A549 (cell line): Measurements from ENCODE around the gene KBTBD6. TPM values are rescaled to one million over a fixed set of nuclear protein-coding genes. Genes with fewer than 3 reads are reported as not detected.

Source experiments
- ATAC-seq, 2 experiments: fragments of 200-7000 bp in 1 of 2; fragments of >200 bp in 1 of 2; cut with Nextera tagmentation in 1 of 2; cut with Tn5 transposase in 1 of 2; 3 replicates each; pipeline versions ENCODE4 v1.8.0 to v1.9.1; 2018 to 2020; ENCODE audit warnings: mild to moderate bottlenecking in 1 of 2, moderate library complexity in 1 of 2
- CTCF ChIA-PET: fragments of 300-600 bp; sonication (Branson Sonifier 250); formaldehyde crosslinking; extraction: SDS; loops from one replicate; lab custom pipeline; 2021; ENCODE audit warnings: antibody characterized with exemption, inconsistent platforms; lab: Yijun Ruan, JAX
- POLR2A ChIA-PET: fragments of 350-600 bp; formaldehyde crosslinking; extraction: SDS; loops from one replicate; lab custom pipeline; 2021; ENCODE audit warnings: antibody characterized with exemption, inconsistent platforms; lab: Yijun Ruan, JAX
- DNase-seq, 2 experiments: peaks; one replicate each; pipeline versions ENCODE4 v3.0.0 to v3.0.0-alpha.2; 2011 to 2016; ENCODE audit warnings: low read depth in 1 of 2, low spot score in 1 of 2
- FAIRE-seq: peaks from 2 replicates; lab custom pipeline; 2011; peaks lifted over from hg19 to GRCh38; lab: Jason Lieb, UNC
- H3K27ac ChIP-seq, 2 experiments: fragments of >200 bp; sonication (Bioruptor Twin); formaldehyde crosslinking; 3 replicates each; pipeline ENCODE4 v1.5.1; 2016 to 2017
- H3K4me1 ChIP-seq: fragments of >200 bp; sonication (Bioruptor Twin); formaldehyde crosslinking; 3 replicates; pipeline ENCODE4 v1.6.1; 2016
- H3K4me2 ChIP-seq: fragments of >200 bp; sonication (Bioruptor Twin); formaldehyde crosslinking; 3 replicates; pipeline ENCODE4 v1.6.1; 2016
- H3K4me3 ChIP-seq: fragments of >200 bp; sonication (Bioruptor Twin); formaldehyde crosslinking; 3 replicates; pipeline ENCODE4 v1.5.1; 2016
- H3K9me3 ChIP-seq: fragments of >200 bp; sonication (Bioruptor Twin); formaldehyde crosslinking; 3 replicates; pipeline ENCODE4 v1.6.1; 2016
- ATOH8 ChIP-seq: fragments of 250-450 bp; sonication (Bioruptor Pico); IDR thresholded peaks from 2 replicates; pipeline ENCODE4 v1.5.0; 2020; ENCODE audit warnings: low read depth, mild to moderate bottlenecking, moderate library complexity
- BCL3 ChIP-seq: fragments of >200 bp; sonication (Bioruptor Twin); formaldehyde crosslinking; IDR thresholded peaks from 3 replicates; pipeline ENCODE4 v1.6.1; 2016
- BHLHE40 ChIP-seq: IDR thresholded peaks from 2 replicates; pipeline ENCODE4 v1.6.1; 2012; ENCODE audit warnings: low read depth, low read length, inconsistent platforms
- CEBPB ChIP-seq, 2 experiments: fragments of >200 bp in 1 of 2; sonication (Bioruptor Twin) in 1 of 2; formaldehyde crosslinking in 1 of 2; IDR thresholded peaks; 2 replicates each; pipeline ENCODE4 v1.6.1; 2012 to 2016
- CHD4 ChIP-seq: fragments of 200-600 bp; sonication (generic); IDR thresholded peaks from 2 replicates; pipeline ENCODE4 v1.6.1; 2016; ENCODE audit warnings: antibody characterized with exemption, mild to moderate bottlenecking, borderline replicate concordance
- E2F6 ChIP-seq: IDR thresholded peaks from 2 replicates; pipeline ENCODE4 v1.6.1; 2012; ENCODE audit warnings: low read depth, borderline replicate concordance
- EHF ChIP-seq: fragments of 250-450 bp; sonication (Bioruptor Pico); IDR thresholded peaks from 2 replicates; pipeline ENCODE4 v1.5.0; 2020; ENCODE audit warnings: mild to moderate bottlenecking
- HEYL ChIP-seq: fragments of 250-450 bp; sonication (Bioruptor Pico); IDR thresholded peaks from 2 replicates; pipeline ENCODE4 v1.8.0; 2021; ENCODE audit warnings: mild to moderate bottlenecking, moderate library complexity
- HOXB13 ChIP-seq: fragments of 250-450 bp; sonication (Bioruptor Pico); IDR thresholded peaks from 2 replicates; pipeline ENCODE4 v1.5.0; 2020; ENCODE audit warnings: low read depth, mild to moderate bottlenecking, moderate library complexity
- JUN ChIP-seq, 2 experiments: fragments of >200 bp; sonication (Bioruptor Twin); formaldehyde crosslinking; IDR thresholded peaks; 2 replicates in 1 of 2; 3 replicates in 1 of 2; pipeline ENCODE4 v1.6.1; 2016 to 2017
- MAFK ChIP-seq: fragments of 450-650 bp; IDR thresholded peaks from 2 replicates; pipeline ENCODE4 v1.6.1; 2014; ENCODE audit not compliant: partially characterized antibody
- NFE2L2 ChIP-seq: fragments of 150-350 bp; conservative IDR thresholded peaks from 2 replicates; pipeline ENCODE4 v1.6.1; 2014; ENCODE audit warnings: low read length
- NPAS2 ChIP-seq: fragments of 250-450 bp; sonication (Bioruptor Pico); IDR thresholded peaks from 2 replicates; pipeline ENCODE4 v1.8.0; 2022; ENCODE audit warnings: mild to moderate bottlenecking, moderate library complexity, borderline replicate concordance
- NR3C1 ChIP-seq: fragments of >200 bp; sonication (Bioruptor Twin); formaldehyde crosslinking; IDR thresholded peaks from 3 replicates; pipeline ENCODE4 v1.6.1; 2017
- POLR2A ChIP-seq: IDR thresholded peaks from 2 replicates; pipeline ENCODE4 v1.6.1; 2012; ENCODE audit warnings: mild to moderate bottlenecking, low read length
- RARB ChIP-seq: fragments of 250-450 bp; sonication (Bioruptor Pico); IDR thresholded peaks from 2 replicates; pipeline ENCODE4 v1.8.0; 2021; ENCODE audit warnings: mild to moderate bottlenecking, moderate library complexity
- REST ChIP-seq: fragments of 200-600 bp; sonication (generic); IDR thresholded peaks from 2 replicates; pipeline ENCODE4 v1.6.1; 2016; ENCODE audit warnings: antibody characterized with exemption, mild to moderate bottlenecking, moderate library complexity
- SMC3 ChIP-seq: fragments of >200 bp; sonication (Bioruptor Twin); formaldehyde crosslinking; IDR thresholded peaks from 3 replicates; pipeline ENCODE4 v1.6.1; 2018; ENCODE audit warnings: inconsistent platforms
- SREBF2 ChIP-seq: fragments of 450-650 bp; IDR thresholded peaks from 2 replicates; pipeline ENCODE4 v1.6.1; 2014; ENCODE audit warnings: mild to moderate bottlenecking, moderate library complexity
- TFCP2L1 ChIP-seq: fragments of 250-450 bp; sonication (Bioruptor Pico); IDR thresholded peaks from 2 replicates; pipeline ENCODE4 v1.5.0; 2021; ENCODE audit warnings: mild to moderate bottlenecking
- WGBS: methylation state at CpG from one replicate; pipeline ENCODE4 v1.1.6; 2017; ENCODE audit errors: missing lambda C conversion rate; 5-methylcytosine and 5-hydroxymethylcytosine counted together
- polyA plus RNA-seq, 4 experiments: library from polyadenylated mRNA; depleted of rRNA in 3 of 4; stranded (reverse); fragments of >200 nt; fragmentation: RNase III in 1 of 4; extraction: RNeasy Plus Mini Kit Qiagen cat#74134 plus additional on column Dnase treatment in 1 of 4; gene quantifications; 2 replicates in 3 of 4; 3 replicates in 1 of 4; pipeline ENCODE4 v1.2.3, GENCODE V29; 2011 to 2017

The KBTBD6 gene
- polyA plus RNA-seq, 2 of the 4 experiments (the other 2 are of a cell fraction): 5.0 to 5.3 TPM

DNA sequence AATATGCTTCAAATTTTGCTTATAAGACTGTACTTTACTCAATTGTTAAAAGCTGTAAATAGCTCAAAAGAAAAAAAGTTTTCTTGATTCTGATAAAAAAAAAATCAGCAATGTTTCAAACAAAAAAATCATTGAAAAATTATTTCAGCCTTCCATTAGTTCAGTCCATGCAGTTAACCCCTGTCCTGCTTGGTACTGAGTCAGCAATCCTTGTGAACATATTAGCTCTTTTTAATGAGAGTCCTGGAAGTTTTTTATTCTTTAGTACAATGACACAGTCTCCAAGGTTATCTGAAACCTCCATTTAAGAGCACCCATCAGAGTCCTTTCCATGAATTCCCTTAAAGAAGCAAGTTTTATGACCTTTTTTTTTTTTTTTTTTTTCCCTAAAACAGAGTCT is 21.4 kb upstream of the KBTBD6 start (continued):
- TF ChIP-seq REST: no peak
- TF ChIP-seq NFE2L2: no peak
- TF ChIP-seq NPAS2 (CRISPR knock-in tag): no peak
- TF ChIP-seq MAFK: no peak
- no peak for TF ChIP-seq POLR2A

GRCh38 chr13:41152005-41152404 is 19.4 kb upstream of the KBTBD6 start:
- ChIA-PET CTCF (interaction anchor here (0.6 to 1.0 kb wide), 2 partner anchors 98 to 190 kb away, joined by 3 read pairs; no protein-coding TSS in a partner anchor), POLR2A (no interaction called here)
- TF ChIP-seq E2F6 (no peak), HOXB13 (CRISPR knock-in tag) (no peak), SREBF2 (no peak), ATOH8 (CRISPR knock-in tag) (no peak), HEYL (no peak), BHLHE40 (no peak), NR3C1 (no peak), EHF (CRISPR knock-in tag) (no peak), CHD4 (no peak), TFCP2L1 (CRISPR knock-in tag) (no peak), JUN (IDR thresholded peaks at IDR 0.05) (no peak)
- Histone ChIP-seq H3K4me2 (no peak overlapping the region), H3K4me1 (no peaks in the 10 kb centered on the region), H3K27ac (no peak overlapping the region), H3K4me3 (no peak overlapping the region), H3K9me3 (peaks cover 36% of the 10 kb centered on the region)
- DNase-seq (no peak), FAIRE-seq (no peak), ATAC-seq (no peak)
- 73% methylated on average over 3 of the region's 3 CpGs for WGBS

- CTCF ChIA-PET: interaction anchor here (0.6 kb wide), 1 partner anchor 373 kb away, joined by 3 read pairs; no protein-coding TSS in a partner anchor
- ATAC-seq: no peak
- Histone ChIP-seq H3K4me3 (no peak overlapping the region), H3K4me2 (no peak overlapping the region), H3K27ac (no peak overlapping the region), H3K4me1 (no peaks in the 10 kb centered on the region), H3K9me3 (peaks cover 36% of the 10 kb centered on the region)
- DNase-seq: no peak
- TF ChIP-seq CEBPB (IDR thresholded peaks at IDR 0.05) (no peak), BCL3 (no peak), ATOH8 (CRISPR knock-in tag) (no peak), HEYL (no peak), RARB (CRISPR knock-in tag) (no peak), SMC3 (no peak)
- WGBS: 50% methylated on average over 2 of the region's 2 CpGs
- POLR2A ChIA-PET: no interaction called here
- no peak for FAIRE-seq
Measured at GRCh38 chr13:41150058-41150457, 17.5 kb upstream of the KBTBD6 start.
